ENCODE measurements around the gene B4GALT2.

Gene B4GALT2

DNA sequence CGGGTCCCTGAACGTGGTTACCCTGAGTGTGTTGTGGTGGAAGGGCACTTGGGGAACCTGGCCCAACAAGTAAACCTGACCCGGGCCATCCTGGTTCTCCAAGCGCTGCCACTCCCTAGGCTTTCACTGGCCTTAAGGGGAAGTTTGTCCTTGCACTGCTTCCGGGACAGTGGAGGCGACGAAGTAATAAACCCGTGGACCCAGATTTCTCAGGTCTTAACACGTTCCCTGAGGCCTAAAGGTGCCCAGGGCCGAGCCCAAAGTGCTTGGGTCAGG lies 12.1 kb downstream of the B4GALT2 start:
- peak overlapping the region; percentile 55 for H3K4me3 ChIP-seq (ENCODE audit: insufficient read depth, low read length, poor library complexity, severe bottlenecking)
- no peaks in the 10 kb centered on the region for H3K27me3 ChIP-seq (ENCODE audit: low read length)
- H4K20me1 ChIP-seq (ENCODE audit: low read depth, low read length), result no peaks in the 10 kb centered on the region
- H3F3A ChIP-seq (ENCODE audit: insufficient read depth), result peaks cover 10% of the 10 kb centered on the region; the same call in 1 of the 2 replicates
- peak overlapping the region; percentile 83 for H2AFZ ChIP-seq (ENCODE audit: low read depth, low read length, severe bottlenecking)
- no peak for TF ChIP-seq EZH2phosphoT487 (conservative IDR thresholded peaks at IDR 0.05; ENCODE audit: low read length)
- TF ChIP-seq, protein P1, sequence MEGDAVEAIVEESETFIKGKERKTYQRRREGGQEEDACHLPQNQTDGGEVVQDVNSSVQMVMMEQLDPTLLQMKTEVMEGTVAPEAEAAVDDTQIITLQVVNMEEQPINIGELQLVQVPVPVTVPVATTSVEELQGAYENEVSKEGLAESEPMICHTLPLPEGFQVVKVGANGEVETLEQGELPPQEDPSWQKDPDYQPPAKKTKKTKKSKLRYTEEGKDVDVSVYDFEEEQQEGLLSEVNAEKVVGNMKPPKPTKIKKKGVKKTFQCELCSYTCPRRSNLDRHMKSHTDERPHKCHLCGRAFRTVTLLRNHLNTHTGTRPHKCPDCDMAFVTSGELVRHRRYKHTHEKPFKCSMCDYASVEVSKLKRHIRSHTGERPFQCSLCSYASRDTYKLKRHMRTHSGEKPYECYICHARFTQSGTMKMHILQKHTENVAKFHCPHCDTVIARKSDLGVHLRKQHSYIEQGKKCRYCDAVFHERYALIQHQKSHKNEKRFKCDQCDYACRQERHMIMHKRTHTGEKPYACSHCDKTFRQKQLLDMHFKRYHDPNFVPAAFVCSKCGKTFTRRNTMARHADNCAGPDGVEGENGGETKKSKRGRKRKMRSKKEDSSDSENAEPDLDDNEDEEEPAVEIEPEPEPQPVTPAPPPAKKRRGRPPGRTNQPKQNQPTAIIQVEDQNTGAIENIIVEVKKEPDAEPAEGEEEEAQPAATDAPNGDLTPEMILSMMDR (IDR thresholded peaks at IDR 0.05; ENCODE audit: insufficient read depth, low read length, poor library complexity, severe bottlenecking), result no peak
- no peak overlapping the region for H3K27ac ChIP-seq (ENCODE audit: low read depth, low read length)
- peak overlapping the region; percentile 62 for H3K4me2 ChIP-seq (ENCODE audit: low read depth, low read length, poor library complexity, severe bottlenecking)
- no peaks in the 10 kb centered on the region for H3K9me2 ChIP-seq (replicated peaks; ENCODE audit: insufficient read depth, low read length)
- H3K79me2 ChIP-seq (ENCODE audit: insufficient read depth, low read length), result no peaks in the 10 kb centered on the region
- H3K9ac ChIP-seq (ENCODE audit: low read length), result peak overlapping the region; percentile 53
- no peaks in the 10 kb centered on the region for H3K9me3 ChIP-seq (ENCODE audit: insufficient read depth, low read length)
- H3K36me3 ChIP-seq (ENCODE audit: low read length), result no peaks in the 10 kb centered on the region

- Histone ChIP-seq H3K9ac (ENCODE audit: low read length) (peak within 1 kb of the TSS; percentile 53), H4K20me1 (ENCODE audit: low read depth, low read length) (no peaks in the 10 kb centered on the region), H3F3A (ENCODE audit: insufficient read depth) (peaks cover 10% of the 10 kb centered on the region; the same call in 1 of the 2 replicates), H3K4me2 (ENCODE audit: low read depth, low read length, poor library complexity, severe bottlenecking) (peak within 1 kb of the TSS; percentile 62), H3K4me3 (ENCODE audit: insufficient read depth, low read length, poor library complexity, severe bottlenecking) (peak within 1 kb of the TSS; percentile 55), H3K9me2 (replicated peaks; ENCODE audit: insufficient read depth, low read length) (no peaks in the 10 kb centered on the region), H3K27me3 (ENCODE audit: low read length) (no peaks in the 10 kb centered on the region), H2AFZ (ENCODE audit: low read depth, low read length, severe bottlenecking) (peak within 1 kb of the TSS; percentile 83), H3K79me2 (ENCODE audit: insufficient read depth, low read length) (no peaks in the 10 kb centered on the region), H3K36me3 (ENCODE audit: low read length) (no peaks in the 10 kb centered on the region), H3K27ac (ENCODE audit: low read depth, low read length) (no peak within 1 kb of the TSS), H3K9me3 (ENCODE audit: insufficient read depth, low read length) (no peaks in the 10 kb centered on the region)
- TF ChIP-seq EZH2phosphoT487 (conservative IDR thresholded peaks at IDR 0.05; ENCODE audit: low read length), result no peak
- TF ChIP-seq, protein P1 (IDR thresholded peaks at IDR 0.05; ENCODE audit: insufficient read depth, low read length, poor library complexity, severe bottlenecking), result no peak
Observed at GRCh38 chr1:43991476-43992231, 12.6 kb downstream of the B4GALT2 start, which contains the start of gene CCDC24. Gene CCDC24, plus strand, starts transcription at chr1:43991599. Its CDS starts 280 bp downstream, at chr1:43991879.

DNA sequence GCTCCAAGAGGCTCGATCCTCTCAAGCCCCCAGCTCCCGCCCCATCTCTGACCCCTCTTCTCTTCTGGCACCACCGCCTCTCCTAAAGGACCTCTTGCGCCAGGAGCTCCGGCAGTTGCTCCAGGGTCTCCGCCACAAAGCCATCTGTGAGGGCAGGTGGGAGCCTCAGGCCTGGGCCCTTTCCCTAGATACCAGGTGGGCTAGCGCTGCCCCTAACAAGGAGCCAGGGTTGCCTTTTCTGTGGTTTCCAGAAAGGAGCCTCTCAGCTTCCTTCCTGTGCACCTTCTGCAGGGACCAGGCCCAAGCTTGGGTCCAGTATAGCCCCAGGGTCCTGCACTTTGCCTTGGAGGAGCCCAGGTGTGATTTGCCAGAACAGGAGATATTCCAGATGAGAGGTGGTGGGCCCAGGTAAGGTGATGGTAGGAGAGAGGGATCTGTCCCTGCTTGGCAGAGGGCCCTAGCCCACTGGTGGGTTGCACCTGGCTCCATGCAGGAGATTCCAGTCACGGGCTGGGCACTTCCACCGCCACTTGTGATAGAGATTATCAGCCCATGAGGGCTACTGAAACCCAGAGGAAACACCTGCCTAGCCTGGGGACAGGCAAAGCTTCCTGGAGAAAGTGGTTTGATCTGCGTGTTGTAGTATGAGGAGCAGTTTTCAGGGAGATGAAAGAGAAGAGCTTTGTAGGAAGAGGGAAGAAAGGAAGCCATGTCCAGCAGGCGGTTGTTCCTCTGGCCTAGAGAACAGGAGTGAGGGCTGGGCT lies 13.4 kb downstream of the B4GALT2 start:
- Histone ChIP-seq H3K27me3 (ENCODE audit: low read length) (no peaks in the 10 kb centered on the region), H3F3A (ENCODE audit: insufficient read depth) (peaks cover 10% of the 10 kb centered on the region; the same call in 1 of the 2 replicates), H3K9me2 (replicated peaks; ENCODE audit: insufficient read depth, low read length) (no peaks in the 10 kb centered on the region), H3K79me2 (ENCODE audit: insufficient read depth, low read length) (no peaks in the 10 kb centered on the region), H2AFZ (ENCODE audit: low read depth, low read length, severe bottlenecking) (no peak overlapping the region), H3K4me2 (ENCODE audit: low read depth, low read length, poor library complexity, severe bottlenecking) (peak overlapping the region; percentile 62), H3K9ac (ENCODE audit: low read length) (peak overlapping the region; percentile 53; the same call in 1 of the 2 replicates), H3K9me3 (ENCODE audit: insufficient read depth, low read length) (no peaks in the 10 kb centered on the region), H3K27ac (ENCODE audit: low read depth, low read length) (no peak overlapping the region), H4K20me1 (ENCODE audit: low read depth, low read length) (no peaks in the 10 kb centered on the region), H3K36me3 (ENCODE audit: low read length) (no peaks in the 10 kb centered on the region), H3K4me3 (ENCODE audit: insufficient read depth, low read length, poor library complexity, severe bottlenecking) (peak overlapping the region; percentile 55)
- no peak for TF ChIP-seq EZH2phosphoT487 (conservative IDR thresholded peaks at IDR 0.05; ENCODE audit: low read length)
- TF ChIP-seq, protein P1 (IDR thresholded peaks at IDR 0.05; ENCODE audit: insufficient read depth, low read length, poor library complexity, severe bottlenecking), result no peak
